HG02840 (cell line): ENCODE data around the gene ADCYAP1.

Experiments used
- ATAC-seq: cut with Tn5 transposase; IDR thresholded peaks from one replicate; pipeline ENCODE4 v1.9.1; 2021; ENCODE audit warnings: mild to moderate bottlenecking, moderate library complexity, moderate number of reproducible peaks; ENCODE audit not compliant: unreplicated experiment, low FRiP score

The ADCYAP1 gene

DNA sequence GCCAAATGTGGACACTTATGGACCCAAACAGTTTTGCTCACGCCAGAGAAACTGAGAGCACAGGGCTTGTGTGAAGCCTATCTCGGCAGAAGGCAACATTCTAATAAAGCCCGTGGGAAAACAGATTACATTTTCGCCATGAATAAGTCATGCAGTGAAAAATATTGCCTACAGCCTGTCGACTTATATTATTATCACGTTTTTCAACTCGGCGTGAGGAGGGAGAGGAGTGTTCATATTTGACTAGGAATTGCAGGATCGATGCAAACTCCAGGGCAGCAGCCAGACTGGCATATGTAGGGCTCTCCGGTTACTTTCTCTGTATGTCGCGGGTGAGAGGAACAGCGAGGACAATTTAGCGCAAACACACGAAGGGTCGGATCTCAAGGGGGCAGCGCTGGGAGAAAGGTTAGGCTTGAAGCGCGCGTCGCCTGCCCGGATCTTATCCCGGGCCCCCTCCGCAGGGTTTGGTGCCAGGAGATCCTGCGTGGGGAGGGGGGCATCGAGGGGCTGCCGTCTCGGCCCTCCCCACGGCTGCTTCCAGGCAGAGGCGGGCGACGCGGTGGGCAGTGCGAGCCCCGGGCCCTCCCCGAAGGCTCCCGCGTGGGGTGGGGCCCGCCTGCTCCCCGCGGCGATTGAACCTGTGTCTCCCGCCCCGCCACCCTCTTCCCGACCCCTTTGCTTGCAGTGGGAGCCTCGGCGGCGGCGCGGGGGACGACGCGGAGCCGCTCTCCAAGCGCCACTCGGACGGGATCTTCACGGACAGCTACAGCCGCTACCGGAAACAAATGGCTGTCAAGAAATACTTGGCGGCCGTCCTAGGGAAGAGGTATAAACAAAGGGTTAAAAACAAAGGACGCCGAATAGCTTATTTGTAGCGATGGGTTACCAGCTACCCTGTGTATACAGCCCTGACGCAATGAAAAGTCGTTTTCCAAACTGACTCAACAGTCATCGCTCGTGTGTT, 4.4 kb downstream of the ADCYAP1 start:
- no peak for ATAC-seq

DNA sequence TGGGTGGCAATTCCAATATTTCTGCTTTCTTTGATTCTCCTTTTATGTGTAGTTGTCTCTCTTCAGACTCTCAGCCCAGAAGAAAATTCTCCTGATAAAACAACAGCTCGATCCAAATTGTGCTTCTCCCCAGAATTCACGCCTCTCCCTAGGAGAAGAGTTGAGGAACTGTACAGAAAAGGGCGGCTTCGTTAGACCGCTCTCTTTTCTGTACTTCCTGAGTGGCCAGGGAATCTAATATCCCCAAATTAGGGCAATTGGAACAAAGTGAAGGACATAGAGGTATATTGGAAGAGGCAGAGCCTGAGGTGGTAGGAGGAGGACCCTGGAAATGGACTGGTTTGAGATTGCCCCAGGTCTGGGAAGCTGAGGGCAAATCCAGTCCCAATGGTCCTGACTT, 5.6 kb downstream of the ADCYAP1 start:
- ATAC-seq: no peak

- ATAC-seq: no peak
These were observed 6.4 kb downstream of the ADCYAP1 start for GRCh38 chr18:911025-911424.

DNA sequence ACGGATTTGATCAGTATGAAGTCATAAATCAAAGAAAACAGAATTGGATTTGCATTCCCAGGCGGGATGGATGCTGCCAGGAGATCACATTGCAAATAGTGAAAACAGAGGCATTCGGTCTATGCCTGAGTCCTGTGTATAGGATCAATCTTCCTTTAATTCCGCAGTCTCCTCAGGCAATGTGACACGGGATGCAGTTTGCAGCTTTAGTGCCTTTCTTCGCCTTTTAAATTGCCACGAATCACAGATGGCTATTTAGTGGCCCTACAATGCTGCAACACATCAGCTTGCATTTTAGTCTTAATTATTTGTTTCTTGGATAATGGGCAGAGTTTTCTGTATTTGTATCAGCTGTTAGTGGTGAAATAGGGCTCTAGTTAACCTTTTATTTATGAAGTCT, 6.8 kb downstream of the ADCYAP1 start:
- ATAC-seq: no peak

GRCh38 chr18:916562-916961, 11.9 kb downstream of the ADCYAP1 start:
- no peak for ATAC-seq

GRCh38 chr18:919078-919477, 14.4 kb downstream of the ADCYAP1 start:
- no peak for ATAC-seq

DNA sequence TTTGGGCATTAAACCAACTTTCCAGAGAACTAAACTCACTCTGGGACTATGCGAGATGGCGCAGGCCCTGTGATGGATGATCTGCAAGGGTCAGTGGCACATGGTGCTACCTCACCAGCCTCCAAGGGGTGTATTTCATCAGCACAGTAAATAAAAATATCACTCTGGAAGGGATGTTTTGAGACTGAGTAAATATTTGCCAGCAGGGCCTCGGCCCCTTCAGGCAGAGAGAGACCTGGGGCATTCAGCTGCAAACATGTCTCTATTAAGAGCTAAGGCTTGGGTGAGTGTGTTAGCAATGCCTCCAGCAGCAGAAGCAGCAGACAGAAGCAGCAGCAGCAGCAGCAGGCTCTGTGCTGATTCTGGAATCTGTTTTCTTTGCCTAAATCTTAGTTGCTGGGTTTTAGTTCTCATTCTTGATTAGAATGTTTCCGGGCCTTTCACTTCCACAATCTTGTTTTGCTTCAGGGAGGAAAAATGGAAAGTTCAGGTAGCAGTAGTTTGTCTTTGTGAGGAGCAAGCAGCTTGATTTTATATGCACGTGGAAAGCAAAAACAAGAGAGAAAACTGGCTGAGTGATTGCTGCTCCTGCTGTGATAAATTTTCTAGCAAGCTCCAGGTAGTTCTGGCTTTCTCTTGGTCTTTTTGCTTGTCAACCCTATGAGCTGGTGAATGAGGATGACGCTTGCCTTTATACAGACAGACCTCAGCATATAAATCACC, 18.6 kb downstream of the ADCYAP1 start:
- no peak for ATAC-seq

GRCh38 chr18:924987-925386, 20.3 kb downstream of the ADCYAP1 start:
- ATAC-seq: no peak

DNA sequence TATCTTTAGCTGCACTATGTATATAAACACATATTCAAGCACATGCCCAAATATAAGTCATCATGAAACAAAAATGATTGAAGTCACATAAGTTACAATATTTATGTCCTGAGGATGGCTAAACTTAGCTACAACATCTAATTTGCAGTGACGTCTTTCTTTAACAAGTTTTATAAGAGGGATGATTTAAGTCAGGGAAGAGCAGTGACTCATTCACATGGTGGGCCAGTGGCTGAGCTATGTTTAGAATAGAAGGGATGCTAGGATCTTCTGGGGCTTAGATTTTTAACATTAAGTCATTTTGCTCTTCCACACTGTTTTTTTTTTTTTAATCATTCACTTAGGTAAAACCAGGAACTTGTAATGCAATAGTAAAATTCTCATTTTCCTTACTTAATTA, 22.3 kb downstream of the ADCYAP1 start:
- ATAC-seq: no peak

- no peak for ATAC-seq
These were observed 28.4 kb downstream of the ADCYAP1 start for GRCh38 chr18:933082-933481.

- ATAC-seq: no peak
These were observed 30.0 kb downstream of the ADCYAP1 start for GRCh38 chr18:934518-935133.

- ATAC-seq: no peak
These were observed 32.3 kb downstream of the ADCYAP1 start for GRCh38 chr18:936941-937340.

- no peak for ATAC-seq
These were observed 34.5 kb downstream of the ADCYAP1 start for GRCh38 chr18:939166-939565.

DNA sequence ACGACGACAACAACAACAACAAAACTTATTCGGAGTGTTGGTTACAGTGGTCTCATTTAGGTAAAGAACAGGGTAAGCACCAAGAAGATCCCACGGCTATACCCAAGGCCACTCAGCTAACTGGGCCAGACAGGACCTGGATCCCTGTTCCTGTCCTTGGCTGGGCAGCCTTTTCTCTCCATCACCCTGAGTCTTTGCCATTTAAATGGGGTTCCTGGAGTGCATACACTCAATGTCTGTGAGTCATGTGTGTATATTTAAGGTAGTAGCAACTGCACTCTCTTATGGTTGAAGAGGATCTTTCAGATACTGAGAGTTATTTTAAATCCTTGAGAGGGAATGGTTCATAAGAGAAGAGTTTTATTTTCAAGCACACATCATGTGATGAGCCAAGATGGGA, 35.3 kb downstream of the ADCYAP1 start:
- ATAC-seq: no peak

DNA sequence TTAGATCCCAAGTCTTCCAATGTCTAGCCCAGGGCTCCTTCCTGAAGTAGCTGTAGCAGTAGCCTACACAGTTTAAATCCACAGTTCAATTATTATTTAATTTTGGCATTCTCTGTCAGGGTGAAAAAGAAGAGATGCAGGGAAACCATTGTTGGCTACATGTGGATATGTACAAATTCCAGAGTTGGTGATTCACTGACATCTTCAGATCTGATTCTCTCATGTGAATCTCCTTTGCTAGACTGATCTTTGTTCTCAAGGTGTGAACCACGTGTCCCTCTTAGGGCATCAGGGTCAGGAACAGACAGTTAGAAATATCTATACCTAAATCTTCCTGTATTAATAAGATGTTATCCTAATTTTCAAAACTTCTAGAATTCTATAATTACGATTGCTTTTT, 36.7 kb downstream of the ADCYAP1 start:
- ATAC-seq: no peak

- ATAC-seq: no peak
These were observed 39.8 kb downstream of the ADCYAP1 start for GRCh38 chr18:944440-944839.

GRCh38 chr18:949724-950631, 45.3 kb downstream of the ADCYAP1 start:
- ATAC-seq: no peak

DNA sequence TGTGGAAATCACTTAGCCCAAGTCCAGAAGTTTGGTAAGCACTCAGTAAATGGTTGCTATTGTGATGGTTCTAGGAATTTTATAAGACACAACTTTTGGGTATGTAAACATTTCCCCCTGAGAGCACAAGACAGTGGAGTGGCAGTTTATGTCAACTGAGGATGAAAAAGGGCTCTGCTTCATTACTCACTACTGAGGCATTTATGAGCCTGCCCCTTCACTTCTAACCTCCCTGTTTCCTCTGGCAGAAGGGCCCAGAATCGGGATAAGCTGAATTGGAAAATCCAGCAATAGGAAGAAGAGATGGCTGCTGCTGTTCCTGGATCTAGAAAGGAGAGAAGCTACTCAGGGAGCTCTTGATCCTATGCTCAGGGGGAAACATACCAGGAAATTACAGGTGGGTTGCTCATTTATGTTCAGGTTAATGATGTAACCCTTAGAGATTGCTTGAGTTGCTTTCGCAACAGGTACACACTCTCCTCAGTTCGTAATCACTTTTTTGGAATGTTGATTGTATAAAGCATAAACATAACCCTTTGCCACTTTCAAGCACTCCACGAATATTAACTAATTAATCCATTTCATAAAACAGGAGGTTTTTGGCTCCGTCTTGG, 46.3 kb downstream of the ADCYAP1 start:
- ATAC-seq: no peak

GRCh38 chr18:955384-956066, 50.9 kb downstream of the ADCYAP1 start:
- ATAC-seq: no peak
